ENCODE data around the gene DNM3.

The DNM3 gene

GRCh38 chr1:172252958-172253357 lies 411.7 kb downstream of the DNM3 start:
- no peak for DNase-seq

- no peak for DNase-seq
Observed at GRCh38 chr1:172254521-172255222, 413.4 kb downstream of the DNM3 start.

- DNase-seq: no peak
Observed at GRCh38 chr1:172255223-172255560, 413.9 kb downstream of the DNM3 start.

- no peak for DNase-seq
Observed at GRCh38 chr1:172265905-172266304, 424.6 kb downstream of the DNM3 start.

- no peak for DNase-seq
Observed at GRCh38 chr1:172266528-172267174, 425.4 kb downstream of the DNM3 start.

- DNase-seq: no peak
Observed at GRCh38 chr1:172268237-172268636, 426.9 kb downstream of the DNM3 start.

- DNase-seq: no peak
Observed at GRCh38 chr1:172269084-172269483, 427.8 kb downstream of the DNM3 start.

GRCh38 chr1:172269644-172270043 lies 428.3 kb downstream of the DNM3 start:
- no peak for DNase-seq

- DNase-seq: no peak
Observed at GRCh38 chr1:172270605-172271004, 429.3 kb downstream of the DNM3 start.

- DNase-seq: no peak
Observed at GRCh38 chr1:172272087-172272486, 430.8 kb downstream of the DNM3 start.

GRCh38 chr1:172273647-172274396 lies 432.5 kb downstream of the DNM3 start:
- no peak for DNase-seq

GRCh38 chr1:172275478-172275877 lies 434.2 kb downstream of the DNM3 start:
- DNase-seq: no peak

- DNase-seq: no peak
Observed at GRCh38 chr1:172276120-172276818, 435.0 kb downstream of the DNM3 start.

GRCh38 chr1:172277275-172277674 lies 436.0 kb downstream of the DNM3 start:
- no peak for DNase-seq

GRCh38 chr1:172277989-172278388 lies 436.7 kb downstream of the DNM3 start:
- DNase-seq: no peak

GRCh38 chr1:172278478-172278877 lies 437.2 kb downstream of the DNM3 start:
- DNase-seq: no peak

GRCh38 chr1:172279939-172280636 lies 438.8 kb downstream of the DNM3 start:
- no peak for DNase-seq

GRCh38 chr1:172283766-172284165 lies 442.5 kb downstream of the DNM3 start:
- DNase-seq: no peak

- no peak for DNase-seq
Observed at GRCh38 chr1:172286629-172287076, 445.4 kb downstream of the DNM3 start.

- no peak for DNase-seq
Observed at GRCh38 chr1:172287208-172287607, 445.9 kb downstream of the DNM3 start.

- DNase-seq: no peak
Observed at GRCh38 chr1:172288581-172288980, 447.3 kb downstream of the DNM3 start.

GRCh38 chr1:172289448-172289847 lies 448.1 kb downstream of the DNM3 start:
- no peak for DNase-seq

GRCh38 chr1:172292840-172293239 lies 451.5 kb downstream of the DNM3 start:
- DNase-seq: no peak

Data from retina (tissue), 1 donor.